ENCODE data around the gene FADS2. TPM values are rescaled to one million over a fixed set of nuclear protein-coding genes. Genes with fewer than 3 reads are reported as not detected.
A peak's percentile ranks its signal among the peaks of the same experiment; 100 is the strongest.

FADS2 gene
- total and polyA plus RNA-seq, 2 of the 13 experiments (the other 11 are each of a cell fraction or from before 2014, with no cell fraction given), result 90.1 to 124 TPM

- TF ChIP-seq, protein P1, sequence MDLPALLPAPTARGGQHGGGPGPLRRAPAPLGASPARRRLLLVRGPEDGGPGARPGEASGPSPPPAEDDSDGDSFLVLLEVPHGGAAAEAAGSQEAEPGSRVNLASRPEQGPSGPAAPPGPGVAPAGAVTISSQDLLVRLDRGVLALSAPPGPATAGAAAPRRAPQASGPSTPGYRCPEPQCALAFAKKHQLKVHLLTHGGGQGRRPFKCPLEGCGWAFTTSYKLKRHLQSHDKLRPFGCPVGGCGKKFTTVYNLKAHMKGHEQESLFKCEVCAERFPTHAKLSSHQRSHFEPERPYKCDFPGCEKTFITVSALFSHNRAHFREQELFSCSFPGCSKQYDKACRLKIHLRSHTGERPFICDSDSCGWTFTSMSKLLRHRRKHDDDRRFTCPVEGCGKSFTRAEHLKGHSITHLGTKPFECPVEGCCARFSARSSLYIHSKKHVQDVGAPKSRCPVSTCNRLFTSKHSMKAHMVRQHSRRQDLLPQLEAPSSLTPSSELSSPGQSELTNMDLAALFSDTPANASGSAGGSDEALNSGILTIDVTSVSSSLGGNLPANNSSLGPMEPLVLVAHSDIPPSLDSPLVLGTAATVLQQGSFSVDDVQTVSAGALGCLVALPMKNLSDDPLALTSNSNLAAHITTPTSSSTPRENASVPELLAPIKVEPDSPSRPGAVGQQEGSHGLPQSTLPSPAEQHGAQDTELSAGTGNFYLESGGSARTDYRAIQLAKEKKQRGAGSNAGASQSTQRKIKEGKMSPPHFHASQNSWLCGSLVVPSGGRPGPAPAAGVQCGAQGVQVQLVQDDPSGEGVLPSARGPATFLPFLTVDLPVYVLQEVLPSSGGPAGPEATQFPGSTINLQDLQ (CRISPR knock-in tag; IDR thresholded peaks at IDR 0.05), result no peak
- TF ChIP-seq RBM22 (optimal IDR thresholded peaks at IDR 0.05; ENCODE audit: low read length), result peak; percentile 71
- Histone ChIP-seq H3K36me3 (replicated peaks in 1 of 2; ENCODE audit: control insufficient read depth in 1 of 2, insufficient read depth in 2 of 2, low read length in 2 of 2) (peaks cover 33 to 92% of the 10 kb centered on the region in 2 experiments), H3K27me3 (ENCODE audit: control insufficient read depth in 1 of 2, insufficient read depth in 2 of 2, low read length in 2 of 2) (no peaks in the 10 kb centered on the region; a peak in 1 of 5 replicates), H3K79me2 (ENCODE audit: insufficient read depth, low read length) (no peaks in the 10 kb centered on the region), H3K9ac (ENCODE audit: insufficient read depth, low read depth, low read length) (no peak overlapping the region), H2AFZ (ENCODE audit: low read length) (no peak overlapping the region), H3K27ac (ENCODE audit: extremely low read length, insufficient read depth, low read length) (no peak overlapping the region), H3K4me1 (ENCODE audit: insufficient read depth, low read length) (no peaks in the 10 kb centered on the region), H3K4me3 (replicated peaks in 1 of 3; ENCODE audit: insufficient read depth in 1 of 3, low read depth in 2 of 3, low read length in 3 of 3) (no peak overlapping the region), H4K20me1 (ENCODE audit: insufficient read depth, low read length) (no peaks in the 10 kb centered on the region), H3K4me2 (ENCODE audit: low read depth, low read length) (no peak overlapping the region), H3K9me3 (ENCODE audit: low read length) (no peaks in the 10 kb centered on the region)
- no peak; the same call in 2 of the 3 replicates for ATAC-seq
- no TSS peak for BruUV-seq (replicated peaks)
- no peak for FAIRE-seq
- 97% methylated on average over 5 of the region's 5 CpGs for WGBS (ENCODE audit: low lambda C conversion rate)
- POLR2A ChIA-PET, result interaction anchor here (1.8 kb wide), 1 partner anchor 8 kb away, joined by 6 read pairs; no protein-coding TSS in a partner anchor
- intact Hi-C loops (cut with micrococcal nuclease; ENCODE audit: unreplicated experiment) (no loop called here), in situ Hi-C loops (cut with HindIII; ENCODE audit: extremely low pct_ligation_motif_present, low pct_unique_long_range_greater_than_20kb) (no loop called here)
- CTCF ChIA-PET (ENCODE audit: low intra/inter-chr PET ratio, low total read pairs), result no interaction called here
- DNase-seq (ENCODE audit: low spot score), result no peak
Observed at GRCh38 chr11:61806785-61807184, 21.3 kb upstream of the FADS2 start.

GRCh38 chr11:61810671-61811175 lies 17.4 kb upstream of the FADS2 start:
- Histone ChIP-seq H3K9ac (ENCODE audit: insufficient read depth, low read depth, low read length) (no peak overlapping the region), H3K9me3 (ENCODE audit: low read length) (no peaks in the 10 kb centered on the region), H2AFZ (ENCODE audit: low read length) (no peak overlapping the region), H4K20me1 (ENCODE audit: insufficient read depth, low read length) (no peaks in the 10 kb centered on the region), H3K4me2 (ENCODE audit: low read depth, low read length) (no peak overlapping the region), H3K4me1 (ENCODE audit: insufficient read depth, low read length) (peaks cover 19% of the 10 kb centered on the region), H3K27me3 (ENCODE audit: control insufficient read depth in 1 of 2, insufficient read depth in 2 of 2, low read length in 2 of 2) (no peaks in the 10 kb centered on the region; a peak in 1 of 5 replicates), H3K79me2 (ENCODE audit: insufficient read depth, low read length) (peaks cover 14% of the 10 kb centered on the region), H3K27ac (ENCODE audit: extremely low read length, insufficient read depth, low read length) (no peak overlapping the region), H3K4me3 (replicated peaks in 1 of 3; ENCODE audit: insufficient read depth in 1 of 3, low read depth in 2 of 3, low read length in 3 of 3) (no peak overlapping the region), H3K36me3 (replicated peaks in 1 of 2; ENCODE audit: control insufficient read depth in 1 of 2, insufficient read depth in 2 of 2, low read length in 2 of 2) (peaks cover 27 to 72% of the 10 kb centered on the region in 2 experiments)
- DNase-seq (ENCODE audit: low spot score) (no peak), FAIRE-seq (no peak), ATAC-seq (no peak)
- ChIA-PET CTCF (ENCODE audit: low intra/inter-chr PET ratio, low total read pairs) (no interaction called here), POLR2A (no interaction called here)
- TF ChIP-seq ZNF530 (CRISPR knock-in tag; IDR thresholded peaks at IDR 0.05; ENCODE audit: low read depth) (no peak), MXD4 (CRISPR knock-in tag; IDR thresholded peaks at IDR 0.05) (no peak), ZUFSP (CRISPR knock-in tag; IDR thresholded peaks at IDR 0.05; ENCODE audit: borderline replicate concordance) (no peak), SMAD3 (CRISPR knock-in tag; IDR thresholded peaks at IDR 0.05) (no peak), NFYB (CRISPR knock-in tag; IDR thresholded peaks at IDR 0.05) (no peak)
- in situ Hi-C loops (cut with HindIII; ENCODE audit: extremely low pct_ligation_motif_present, low pct_unique_long_range_greater_than_20kb) (no loop called here), intact Hi-C loops (cut with micrococcal nuclease; ENCODE audit: unreplicated experiment) (no loop called here)
- 99% methylated on average over 8 of the region's 8 CpGs for WGBS (ENCODE audit: low lambda C conversion rate)
- no TSS peak for BruUV-seq (replicated peaks)

All from HepG2 (cell line).